HG02852 (cell line): Measurements from ENCODE around the gene COL26A1.

Experiments
- ATAC-seq: cut with Tn5 transposase; IDR thresholded peaks from one replicate; pipeline ENCODE4 v1.9.1; 2021; ENCODE audit warnings: mild to moderate bottlenecking, moderate library complexity; ENCODE audit not compliant: unreplicated experiment

COL26A1 gene

DNA sequence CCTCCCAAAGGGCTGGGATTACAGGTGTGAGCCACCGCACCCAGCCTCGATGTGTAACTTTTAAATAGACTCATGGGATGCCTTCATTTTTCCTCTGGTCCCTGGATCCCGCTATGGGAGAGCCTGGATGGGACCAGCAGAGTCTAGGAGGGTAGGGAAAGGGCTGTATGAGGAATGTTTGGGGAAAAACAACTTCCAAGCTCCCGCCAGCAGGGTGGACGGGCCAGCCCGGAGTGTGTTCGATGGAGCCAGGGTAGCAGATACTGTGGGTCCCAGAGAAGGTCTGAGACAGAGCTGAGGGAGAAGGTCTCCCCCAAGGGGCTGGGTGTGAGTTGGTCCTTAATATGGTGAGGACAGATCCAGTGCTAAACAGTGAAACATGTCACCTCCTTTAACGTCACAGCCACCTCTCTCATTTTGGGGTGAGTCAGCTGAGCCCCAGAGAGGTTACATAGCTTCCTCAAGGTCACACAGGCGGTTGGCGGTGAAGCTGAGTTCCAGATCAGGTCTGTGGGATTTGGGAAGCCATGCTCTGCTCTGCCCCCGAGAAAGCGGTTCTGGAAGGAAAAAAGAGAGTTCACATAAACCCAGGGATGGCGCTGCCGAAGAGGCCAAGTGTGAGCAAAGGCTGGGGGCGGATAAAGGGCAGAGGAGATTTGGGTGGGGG, 200.0 kb downstream of the COL26A1 start:
- ATAC-seq: no peak

DNA sequence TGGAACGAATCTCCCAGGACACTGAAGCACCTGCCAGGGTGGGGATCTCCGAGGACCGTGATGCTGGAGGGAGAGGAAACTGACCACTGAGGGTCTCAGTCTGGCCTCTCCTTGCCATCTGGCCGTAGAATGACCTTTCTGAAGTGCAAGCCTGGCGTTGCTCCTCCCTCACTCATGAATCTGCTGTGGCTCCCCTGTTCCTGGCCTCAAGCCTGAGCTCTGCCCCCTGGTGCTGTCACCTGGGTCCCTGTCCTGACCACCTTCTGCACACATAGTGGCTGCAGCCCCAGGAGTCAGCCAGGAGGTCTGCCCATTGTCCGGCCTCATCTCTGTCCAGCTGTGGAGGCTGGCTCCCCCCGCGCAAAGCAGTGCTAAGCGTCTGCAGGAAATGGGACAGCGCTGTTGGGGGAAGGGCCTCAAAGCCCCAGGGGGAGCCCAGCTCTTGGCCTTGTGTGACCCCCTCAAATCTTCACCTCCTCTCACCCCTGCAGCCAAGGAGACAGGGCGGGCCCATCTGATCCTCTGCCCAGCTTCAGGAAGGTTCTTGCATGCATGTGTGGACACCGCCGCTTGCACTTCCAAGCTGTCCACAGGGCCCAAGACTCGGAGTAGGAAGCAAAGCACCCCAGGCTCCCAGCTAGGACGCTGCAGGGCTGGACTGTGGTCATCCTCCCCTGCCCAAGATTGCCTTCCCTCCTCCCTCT, 200.7 kb downstream of the COL26A1 start:
- no peak for ATAC-seq

DNA sequence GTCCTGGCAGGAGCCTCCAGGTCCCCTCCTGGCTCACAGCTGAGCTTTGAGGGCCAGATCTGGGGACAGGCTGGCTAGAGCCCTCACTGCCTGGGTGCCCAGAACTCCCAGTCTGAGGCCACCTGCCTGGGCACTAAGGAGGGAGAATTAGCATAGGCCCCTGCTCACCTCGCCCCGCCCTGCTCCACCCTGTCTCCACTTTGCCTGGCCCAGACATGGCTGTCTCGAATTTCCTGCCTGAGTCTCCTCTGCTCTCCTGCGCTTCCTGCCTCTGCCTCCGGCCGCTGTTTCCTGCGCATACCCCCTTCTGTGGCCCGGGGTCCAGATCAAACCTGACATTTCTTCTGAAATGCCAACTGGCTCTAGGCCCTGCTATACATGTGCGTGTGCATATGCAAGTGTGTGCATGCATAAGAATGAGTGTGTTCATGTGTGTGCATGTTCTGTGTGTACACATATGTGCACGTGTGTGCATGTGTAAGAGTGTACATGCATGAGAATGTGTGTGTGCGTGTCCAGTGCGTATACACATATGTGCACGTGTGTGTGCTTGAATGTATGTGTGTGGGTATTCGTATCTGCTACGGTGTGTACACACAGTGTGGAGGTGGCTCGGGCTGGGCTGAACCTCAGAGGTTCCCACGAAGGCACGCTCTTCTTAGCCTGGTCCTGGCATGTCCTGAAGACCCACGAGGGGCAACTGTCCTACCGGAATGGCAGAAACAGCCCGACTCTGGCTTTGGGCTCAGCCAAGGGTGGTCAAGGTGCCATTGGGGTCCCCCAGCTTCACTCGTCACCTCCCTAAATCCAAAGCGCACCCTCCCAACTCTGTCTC, 201.5 kb downstream of the COL26A1 start:
- ATAC-seq: no peak

DNA sequence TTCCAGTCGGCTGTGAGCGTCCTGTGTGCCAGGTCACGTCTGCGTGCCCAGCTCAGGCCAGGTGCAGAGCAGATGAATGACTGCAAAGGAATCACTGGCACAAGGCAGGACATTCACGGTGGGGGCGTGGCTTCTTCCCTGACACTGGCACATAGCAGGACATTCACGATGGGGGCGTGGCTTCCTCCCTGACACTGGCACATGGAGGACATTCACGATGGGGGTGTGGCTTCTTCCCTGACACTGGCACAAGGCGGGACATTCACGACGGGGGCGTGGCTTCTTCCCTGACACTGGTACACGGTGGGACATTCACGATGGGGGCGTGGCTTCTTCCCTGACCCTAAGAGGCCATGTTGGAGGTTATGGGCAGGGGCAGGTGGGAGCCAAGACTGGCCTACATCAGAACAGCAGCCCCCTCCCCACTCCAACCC, 202.1 kb downstream of the COL26A1 start:
- no peak for ATAC-seq

DNA sequence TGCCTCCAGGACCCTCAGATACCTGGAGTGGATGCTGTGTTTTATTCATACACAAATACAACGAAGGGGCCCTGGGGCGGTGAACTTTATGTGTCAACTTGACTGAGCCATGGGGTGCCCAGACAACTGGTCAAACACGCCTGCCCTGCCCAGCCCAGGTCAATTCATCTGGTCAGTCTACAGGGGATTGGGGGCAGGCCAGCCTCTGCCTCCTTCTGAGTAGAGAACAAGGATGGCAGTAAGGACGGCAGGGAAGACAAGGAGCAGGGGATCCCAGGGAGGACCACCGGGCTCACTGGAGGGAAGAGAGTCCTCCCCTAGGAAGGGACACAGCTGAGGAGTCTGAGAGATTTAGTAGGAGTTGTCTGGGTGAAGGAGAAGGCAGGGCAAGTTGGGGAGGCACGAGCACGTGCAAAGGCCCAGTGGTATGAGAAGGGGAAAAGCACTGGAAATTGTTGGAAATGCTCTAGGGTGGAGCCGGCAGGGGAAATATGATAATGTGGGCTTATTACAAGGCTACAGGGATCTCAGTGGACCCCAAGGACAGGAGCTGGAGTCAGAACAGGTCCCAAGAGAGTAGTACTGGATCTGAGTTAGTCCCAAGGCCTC, 203.0 kb downstream of the COL26A1 start:
- ATAC-seq: no peak

DNA sequence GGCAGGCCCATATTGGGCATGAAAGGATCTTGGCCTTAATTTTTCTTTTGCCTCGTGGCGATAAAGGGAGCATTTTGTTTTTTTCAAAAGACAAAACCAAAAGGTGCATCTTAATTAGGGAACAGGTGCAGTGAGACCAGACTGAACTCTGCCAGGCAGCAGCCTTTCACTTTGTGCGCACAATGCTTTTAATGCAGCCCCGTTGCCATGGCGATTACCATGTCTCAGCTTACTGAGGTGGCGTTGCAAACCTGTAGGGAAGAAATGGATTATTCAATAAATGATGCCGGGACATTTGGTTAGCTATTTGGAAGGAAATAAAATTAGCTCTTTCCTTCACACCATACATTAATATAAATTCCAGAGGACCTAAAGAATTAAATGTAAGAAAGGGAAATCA, 204.6 kb downstream of the COL26A1 start:
- ATAC-seq: no peak

DNA sequence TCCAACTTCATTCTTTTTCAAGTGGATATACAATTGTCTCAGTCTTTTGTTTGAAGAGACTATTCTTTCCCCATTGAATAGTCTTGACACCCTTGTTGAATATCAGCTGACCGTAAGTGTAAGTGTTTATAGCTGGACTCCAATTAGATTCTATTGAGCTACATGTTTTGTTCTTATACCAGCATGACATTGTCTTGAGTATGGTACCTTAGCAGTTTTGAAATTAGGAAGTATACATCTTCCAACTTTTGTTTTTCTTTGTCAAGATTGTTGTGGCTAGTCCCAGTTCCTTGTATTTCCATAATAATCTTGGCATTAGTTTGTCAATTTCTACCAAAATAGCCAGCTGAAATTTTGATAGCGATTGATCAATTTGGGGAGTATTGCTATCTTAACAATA, 209.5 kb downstream of the COL26A1 start:
- no peak for ATAC-seq

DNA sequence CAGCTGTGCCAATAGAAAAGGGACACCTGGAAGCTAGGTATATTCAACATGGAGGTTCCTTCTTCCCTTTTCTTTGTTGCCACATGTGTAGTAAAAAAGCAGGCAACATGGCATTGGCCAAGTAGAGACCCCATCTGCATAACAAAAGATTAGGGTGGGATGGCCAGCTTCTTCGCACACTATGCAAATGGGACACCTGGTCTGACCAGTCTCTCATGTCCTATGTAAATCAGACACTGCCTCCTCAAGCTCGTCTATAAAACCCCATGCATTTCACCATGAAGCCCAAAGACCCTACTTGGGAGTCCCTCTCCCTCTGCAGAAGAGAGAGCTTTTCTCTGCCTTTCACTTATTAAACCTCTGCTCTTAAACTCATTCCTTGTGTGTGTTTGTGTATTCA, 212.5 kb downstream of the COL26A1 start:
- no peak for ATAC-seq

DNA sequence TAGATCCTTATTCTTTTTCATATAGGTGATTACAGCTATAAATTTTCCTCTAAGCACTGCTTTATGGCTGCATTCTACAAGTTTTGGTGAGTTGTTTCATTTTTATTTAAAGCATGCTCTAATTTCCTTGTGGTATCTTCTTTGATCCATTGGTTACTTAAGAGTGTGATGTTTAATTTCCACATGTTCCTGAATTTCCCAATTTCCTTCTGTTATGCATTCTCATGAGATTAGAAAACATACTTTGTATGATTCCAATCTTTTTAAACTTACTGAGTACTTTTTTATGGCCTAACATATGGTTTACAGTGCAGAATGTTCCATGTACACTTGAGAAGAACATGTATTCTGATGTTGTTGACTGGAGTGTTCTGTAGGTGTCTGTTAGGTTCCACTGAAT, 213.0 kb downstream of the COL26A1 start:
- ATAC-seq: no peak

DNA sequence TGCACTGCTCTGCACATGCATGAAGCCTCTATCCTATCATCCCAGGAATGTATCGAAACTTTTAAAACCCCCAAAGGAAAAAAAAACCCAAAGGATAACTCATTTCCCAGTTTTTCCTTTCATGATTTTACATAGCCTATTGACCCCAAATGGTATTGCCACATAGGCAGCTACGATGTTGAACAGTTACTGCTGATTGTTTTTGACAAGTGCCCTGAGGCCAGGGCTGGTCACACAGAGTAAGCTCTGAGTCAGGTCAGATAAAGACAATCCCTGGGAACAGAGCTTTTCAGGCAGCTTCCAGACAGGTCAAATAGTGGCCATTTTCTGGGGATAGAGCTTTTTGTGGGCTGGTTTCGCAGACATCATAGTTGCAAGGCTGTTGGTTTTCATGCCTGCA, 214.3 kb downstream of the COL26A1 start:
- no peak for ATAC-seq

DNA sequence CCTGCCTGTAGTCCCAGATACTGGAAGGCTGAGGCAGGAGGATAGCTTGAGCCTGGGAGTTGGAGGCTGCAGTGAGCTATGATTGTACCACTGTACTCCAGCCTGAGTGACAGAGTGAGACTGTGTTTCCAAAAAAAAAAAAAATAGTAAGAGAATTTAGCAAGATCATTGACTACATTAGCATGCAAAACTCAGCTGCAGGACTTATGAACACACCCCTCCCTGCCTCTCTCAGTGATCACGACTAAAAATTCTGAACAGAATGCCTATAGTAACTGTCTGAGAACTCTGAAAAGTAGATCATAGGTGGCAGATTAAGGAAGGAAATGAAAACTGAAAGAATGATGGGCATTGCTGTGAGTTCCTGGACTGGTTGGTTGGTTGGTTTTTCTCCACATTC, 215.9 kb downstream of the COL26A1 start:
- no peak for ATAC-seq

DNA sequence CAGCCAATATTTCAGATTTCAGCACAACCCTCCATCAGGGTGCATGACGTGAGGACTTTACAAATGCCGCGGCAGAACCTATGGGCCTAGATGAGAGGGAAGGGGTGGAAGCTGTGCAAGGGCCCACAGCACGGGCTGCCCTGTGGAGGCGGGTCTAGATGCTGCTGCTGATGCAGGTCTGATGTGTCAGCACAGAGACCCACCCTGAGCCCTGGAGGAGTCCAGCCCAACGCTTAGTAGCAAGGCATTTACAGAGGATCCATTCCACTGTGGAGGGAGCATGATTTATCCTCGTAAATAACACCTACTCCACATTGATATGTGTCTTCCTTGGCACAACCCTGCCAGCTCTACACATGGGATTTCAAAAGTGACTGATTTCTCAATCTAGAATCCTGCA, 217.9 kb downstream of the COL26A1 start:
- ATAC-seq: no peak

DNA sequence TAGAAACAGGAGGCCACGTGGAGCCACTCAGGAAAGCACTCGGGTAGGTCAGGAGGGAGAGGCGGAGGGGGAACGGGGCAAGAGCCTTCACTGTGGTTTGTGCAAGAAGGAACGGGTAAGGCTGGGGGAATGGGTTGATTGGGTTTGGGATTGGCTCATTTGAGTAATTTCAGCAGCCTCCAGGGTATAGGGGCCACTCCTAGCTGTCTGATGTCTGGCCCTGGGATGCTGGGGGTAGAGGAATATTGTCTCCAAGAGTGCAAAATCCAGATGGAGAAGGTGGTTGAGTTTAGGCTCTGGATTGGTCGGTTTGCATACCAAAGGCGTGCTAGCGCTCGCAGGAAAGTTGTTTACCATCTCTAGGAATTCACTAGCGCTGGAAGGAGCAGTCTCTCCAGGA, 219.2 kb downstream of the COL26A1 start:
- no peak for ATAC-seq

DNA sequence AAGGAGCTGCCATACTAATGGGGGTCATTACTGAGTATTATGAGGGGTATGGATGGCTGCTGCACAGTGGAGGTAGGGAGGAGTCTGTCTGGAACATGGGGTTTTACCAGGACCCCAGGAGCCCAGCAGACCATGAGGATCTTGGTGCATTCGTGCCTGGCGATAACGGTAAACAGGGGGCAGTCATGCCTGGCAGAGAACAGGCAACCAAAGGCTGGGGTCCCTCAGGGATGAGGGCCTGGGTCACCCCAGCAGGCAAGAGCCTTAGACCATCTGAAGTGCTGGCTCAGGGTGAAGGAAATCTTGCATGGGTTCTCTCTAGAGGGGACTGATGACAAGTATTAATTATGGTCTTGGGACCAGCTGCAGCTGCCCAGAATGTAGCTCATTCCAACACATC, 220.3 kb downstream of the COL26A1 start:
- no peak for ATAC-seq

DNA sequence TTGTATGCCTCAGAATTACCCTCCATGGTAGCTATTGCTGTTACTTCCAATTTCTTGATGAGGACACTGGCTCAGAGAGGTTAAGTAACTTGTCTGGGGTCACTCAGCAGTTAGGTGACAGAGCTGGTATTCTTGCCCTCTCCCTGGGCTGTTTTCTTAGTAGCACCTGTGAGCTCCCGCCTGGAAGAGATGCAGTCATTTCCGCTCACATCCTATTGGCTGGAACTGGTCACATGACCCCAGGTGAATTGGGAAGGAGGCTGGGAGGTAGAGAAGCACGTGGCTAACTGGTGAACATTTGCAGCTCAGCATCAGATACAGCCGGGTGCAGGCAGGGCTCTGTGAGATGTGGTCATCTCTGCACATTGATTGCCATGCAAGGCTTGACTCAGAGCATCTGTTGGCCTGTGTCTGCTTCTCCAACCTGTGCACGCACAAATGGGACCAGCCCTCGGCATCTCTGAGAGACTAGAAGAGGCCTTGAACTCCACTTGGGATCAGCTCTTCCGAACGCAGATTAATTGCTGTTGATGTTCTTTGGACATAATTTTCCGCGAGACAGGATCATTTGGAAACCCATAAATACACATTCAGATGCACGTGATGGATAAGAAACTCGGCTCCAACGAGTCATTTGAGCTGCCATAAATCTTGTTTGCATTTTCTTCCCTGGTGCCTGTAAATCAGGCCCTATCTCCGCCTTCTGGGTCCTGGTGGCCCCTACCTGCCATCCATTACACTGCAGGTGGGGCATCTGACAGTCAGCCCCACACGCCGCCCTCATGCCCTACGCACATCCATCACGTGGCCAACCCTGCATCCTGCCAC, 223.6 kb downstream of the COL26A1 start:
- ATAC-seq: no peak

DNA sequence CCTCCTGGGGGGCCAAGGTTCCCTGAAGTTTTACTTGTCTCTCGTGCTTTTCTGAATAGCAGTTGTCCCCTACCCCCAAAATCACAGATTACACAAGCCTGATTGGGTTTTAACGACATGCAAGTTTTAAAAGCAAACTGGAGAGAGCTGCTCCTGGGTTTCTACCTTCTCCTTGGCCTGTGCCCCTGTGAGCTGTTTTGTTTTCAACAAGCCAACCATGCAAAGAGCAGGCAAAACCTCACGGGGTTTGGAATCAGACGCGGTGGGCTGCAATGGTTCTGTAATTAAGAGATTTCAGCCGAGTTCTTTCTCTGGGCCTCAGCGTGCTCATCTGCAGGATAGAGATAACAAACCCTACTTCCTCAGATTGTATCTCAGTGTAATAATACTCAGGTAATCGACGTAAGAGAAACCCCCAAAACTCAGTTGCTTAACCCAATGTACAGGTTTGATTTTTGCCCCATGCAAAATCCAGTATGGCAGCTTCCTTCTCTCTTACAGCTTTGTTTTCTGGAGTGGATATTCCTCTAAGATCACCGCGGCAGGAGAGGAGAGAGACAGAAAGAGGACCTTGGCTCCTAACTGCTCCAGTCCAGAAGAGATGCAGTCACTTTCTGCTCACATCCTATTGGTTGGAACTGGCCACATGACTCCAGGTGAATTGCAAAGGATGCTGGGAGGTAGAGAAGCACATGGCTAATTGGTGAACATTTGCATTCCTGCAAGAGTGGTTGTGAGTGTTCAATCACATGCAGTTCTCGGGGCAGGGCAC, 224.4 kb downstream of the COL26A1 start:
- no peak for ATAC-seq

DNA sequence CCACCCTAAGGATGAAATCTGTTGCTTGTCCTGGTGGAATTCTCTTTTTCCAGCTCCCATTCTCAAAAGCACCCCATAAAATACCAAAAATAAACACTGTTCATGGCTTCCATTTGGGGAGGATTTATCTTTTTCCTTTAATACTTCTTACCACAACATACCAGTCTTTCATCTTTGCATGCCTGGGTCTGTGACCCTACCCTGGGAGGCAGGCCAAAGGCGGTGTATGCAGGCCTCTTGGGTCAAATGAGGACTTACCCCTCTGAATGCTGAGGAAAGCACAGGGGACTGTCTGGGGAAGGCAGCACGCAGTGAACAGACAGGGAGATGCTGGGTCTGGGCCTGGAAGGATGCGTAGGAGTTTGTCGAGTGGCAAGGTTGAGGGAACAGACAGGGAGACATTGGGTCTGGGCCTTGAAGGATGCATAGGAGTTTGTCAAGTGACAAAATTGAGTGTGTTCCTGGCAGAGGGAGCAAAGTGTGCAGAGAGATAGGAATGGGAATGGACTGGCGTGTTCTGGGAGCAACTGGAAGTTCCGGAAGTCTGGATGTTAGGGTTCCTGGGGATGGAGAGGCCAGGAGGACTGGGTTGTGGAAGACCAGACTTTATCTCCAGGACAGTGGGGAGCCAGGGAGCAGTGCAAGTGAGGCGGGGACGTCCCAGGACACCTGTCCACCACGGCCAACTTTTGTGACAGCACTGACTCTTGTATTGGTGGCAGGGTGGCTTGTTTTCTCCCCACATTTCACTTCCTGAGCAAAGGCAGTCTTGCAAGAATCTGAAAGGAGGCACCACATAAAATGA, 225.7 kb downstream of the COL26A1 start:
- ATAC-seq: no peak

DNA sequence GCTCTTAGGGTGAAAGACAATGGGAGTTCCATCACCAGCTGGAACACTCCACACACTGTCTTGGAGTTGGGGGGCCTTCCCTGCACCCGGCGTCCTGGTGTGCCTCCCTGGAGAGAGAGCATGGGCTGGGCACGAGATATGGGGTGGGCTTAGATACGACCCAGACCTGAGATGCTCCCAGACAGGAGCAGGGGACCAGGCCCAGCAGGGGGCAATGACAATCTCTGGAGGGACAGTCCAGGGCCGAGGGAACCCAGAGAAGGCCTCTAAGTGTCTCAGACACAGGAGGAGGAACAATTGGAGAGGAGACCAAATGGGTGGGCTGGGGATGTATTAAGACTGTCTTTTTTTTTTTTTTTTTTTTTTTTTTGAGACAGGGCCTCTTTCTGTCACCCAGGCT, 226.4 kb downstream of the COL26A1 start:
- no peak for ATAC-seq
